ENCODE data around the gene GPC6.
"Not testable (repeated sequence)": the region's sequence is repeated elsewhere in the genome, so short reads cannot be mapped to it uniquely, and the experiment has no call there.

The GPC6 gene

GRCh38 chr13:94339116-94339687 lies 1112.6 kb downstream of the GPC6 start:
- no peak overlapping the region for H3K27ac ChIP-seq
- no peaks in the 10 kb centered on the region for H3K79me2 ChIP-seq (ENCODE audit: insufficient read depth, low read depth)
- H3K27me3 ChIP-seq (ENCODE audit: insufficient read depth, low read depth): no peaks in the 10 kb centered on the region
- H3K4me1 ChIP-seq (ENCODE audit: low read depth, poor library complexity, severe bottlenecking): no peaks in the 10 kb centered on the region
- no peak overlapping the region for H2AFZ ChIP-seq (ENCODE audit: low read depth)
- no peaks in the 10 kb centered on the region for H4K20me1 ChIP-seq (ENCODE audit: insufficient read depth)
- H3K4me3 ChIP-seq (IDR thresholded peaks at IDR 0.05; ENCODE audit: insufficient read depth, low read depth, low read length): no peak overlapping the region
- no peak for TF ChIP-seq CTCF (conservative IDR thresholded peaks at IDR 0.05; ENCODE audit: low read depth, low read length)
- H3K4me2 ChIP-seq: no peak overlapping the region
- H3K9ac ChIP-seq: no peak overlapping the region
- H3K36me3 ChIP-seq (ENCODE audit: insufficient read depth): no peaks in the 10 kb centered on the region

DNA sequence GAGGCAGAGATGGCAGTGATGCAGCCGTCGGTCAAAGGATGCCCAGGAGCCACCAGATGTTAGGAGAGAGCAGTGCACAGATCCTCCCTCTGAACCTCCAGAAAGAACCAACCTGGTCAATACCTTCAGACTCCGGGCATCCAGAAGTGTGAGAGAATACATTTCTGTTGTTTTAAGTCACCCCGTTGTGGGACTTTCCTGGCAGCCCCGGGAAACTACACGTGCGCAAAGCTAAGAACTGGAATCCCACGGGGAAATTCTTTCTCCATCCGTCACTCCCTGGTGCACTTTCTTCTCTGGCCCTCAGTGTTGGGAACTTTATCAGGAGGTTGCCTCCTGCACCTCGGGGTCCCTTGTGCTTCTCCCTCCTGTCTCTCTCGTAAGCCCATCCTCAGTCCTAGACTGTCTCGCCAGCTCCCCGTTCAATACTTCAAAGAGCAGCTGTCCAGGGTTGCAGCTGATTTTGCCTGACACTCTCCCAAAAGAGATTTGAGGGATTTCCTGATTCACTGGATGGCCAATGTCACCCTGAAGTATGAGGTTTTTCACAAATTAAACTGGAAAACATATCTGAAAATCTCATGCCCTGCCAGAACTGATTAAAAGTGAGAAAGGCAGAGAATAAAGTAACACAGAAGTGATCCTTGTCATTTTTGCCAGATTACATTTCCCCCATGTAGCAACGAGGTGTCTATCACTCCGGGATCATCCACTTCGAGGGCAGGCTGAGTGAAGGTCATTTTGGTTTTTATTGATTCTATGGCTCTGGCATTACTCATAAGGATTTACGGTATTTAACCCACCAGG lies 1116.0 kb downstream of the GPC6 start:
- no peaks in the 10 kb centered on the region for H3K4me1 ChIP-seq (ENCODE audit: low read depth, poor library complexity, severe bottlenecking)
- no peaks in the 10 kb centered on the region for H3K79me2 ChIP-seq (ENCODE audit: insufficient read depth, low read depth)
- no peaks in the 10 kb centered on the region for H3K36me3 ChIP-seq (ENCODE audit: insufficient read depth)
- no peaks in the 10 kb centered on the region for H4K20me1 ChIP-seq (ENCODE audit: insufficient read depth)
- TF ChIP-seq CTCF (conservative IDR thresholded peaks at IDR 0.05; ENCODE audit: low read depth, low read length): no peak
- no peak overlapping the region for H3K27ac ChIP-seq
- H3K4me3 ChIP-seq (IDR thresholded peaks at IDR 0.05; ENCODE audit: insufficient read depth, low read depth, low read length): no peak overlapping the region
- H3K9ac ChIP-seq: no peak overlapping the region
- no peak overlapping the region for H3K4me2 ChIP-seq
- H2AFZ ChIP-seq (ENCODE audit: low read depth): no peak overlapping the region
- H3K27me3 ChIP-seq (ENCODE audit: insufficient read depth, low read depth): no peaks in the 10 kb centered on the region

DNA sequence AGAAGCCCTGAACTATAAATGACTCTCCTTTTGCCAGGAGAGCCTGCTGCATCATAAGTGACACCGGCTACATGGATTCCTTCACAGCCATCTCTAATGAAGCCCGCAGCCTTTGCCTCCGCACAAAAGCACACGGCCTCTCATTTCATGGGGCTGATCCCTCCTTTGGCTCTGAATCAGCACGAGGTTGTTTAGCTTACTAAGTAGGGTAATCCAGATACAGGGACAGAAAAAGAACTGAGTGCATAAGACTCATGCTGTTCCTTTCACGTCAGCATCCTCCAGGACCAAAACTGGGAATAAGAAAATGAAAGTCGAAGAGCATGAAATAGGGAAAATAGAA lies 1116.6 kb downstream of the GPC6 start:
- H3K27ac ChIP-seq: no peak overlapping the region
- no peak overlapping the region for H3K4me3 ChIP-seq (IDR thresholded peaks at IDR 0.05; ENCODE audit: insufficient read depth, low read depth, low read length)
- H2AFZ ChIP-seq (ENCODE audit: low read depth): no peak overlapping the region
- H3K4me2 ChIP-seq: no peak overlapping the region
- no peak for TF ChIP-seq CTCF (conservative IDR thresholded peaks at IDR 0.05; ENCODE audit: low read depth, low read length)
- H3K79me2 ChIP-seq (ENCODE audit: insufficient read depth, low read depth): no peaks in the 10 kb centered on the region
- no peaks in the 10 kb centered on the region for H3K36me3 ChIP-seq (ENCODE audit: insufficient read depth)
- no peaks in the 10 kb centered on the region for H3K27me3 ChIP-seq (ENCODE audit: insufficient read depth, low read depth)
- no peaks in the 10 kb centered on the region for H4K20me1 ChIP-seq (ENCODE audit: insufficient read depth)
- H3K4me1 ChIP-seq (ENCODE audit: low read depth, poor library complexity, severe bottlenecking): no peaks in the 10 kb centered on the region
- H3K9ac ChIP-seq: no peak overlapping the region

DNA sequence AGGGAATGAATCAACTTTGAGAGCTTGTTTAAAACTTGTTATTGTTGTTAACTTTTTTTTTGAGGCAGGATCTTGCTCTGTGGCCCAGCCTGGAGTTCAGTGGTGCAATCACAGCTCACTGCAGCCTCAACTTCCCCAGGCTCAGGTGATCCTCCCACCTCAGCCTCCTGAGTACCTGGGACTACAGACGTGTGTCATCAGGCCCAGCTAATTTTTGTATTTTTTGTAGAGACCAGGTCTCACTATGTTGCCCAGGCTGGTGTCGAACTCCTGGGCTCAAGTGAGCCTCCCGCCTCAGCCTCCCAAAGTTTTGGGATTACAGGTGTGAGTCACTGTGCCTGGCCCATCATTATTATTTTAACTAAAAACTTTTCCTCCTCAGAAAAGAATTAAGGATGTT lies 1117.1 kb downstream of the GPC6 start:
- H3K27ac ChIP-seq; H3K9ac ChIP-seq; H3K4me2 ChIP-seq; H3K36me3 ChIP-seq (ENCODE audit: insufficient read depth); H3K4me3 ChIP-seq (IDR thresholded peaks at IDR 0.05; ENCODE audit: insufficient read depth, low read depth, low read length); H3K4me1 ChIP-seq (ENCODE audit: low read depth, poor library complexity, severe bottlenecking); H3K79me2 ChIP-seq (ENCODE audit: insufficient read depth, low read depth); H4K20me1 ChIP-seq (ENCODE audit: insufficient read depth); H2AFZ ChIP-seq (ENCODE audit: low read depth); H3K27me3 ChIP-seq (ENCODE audit: insufficient read depth, low read depth): not testable (repeated sequence)

- no peak overlapping the region for H3K9ac ChIP-seq
- no peaks in the 10 kb centered on the region for H3K4me1 ChIP-seq (ENCODE audit: low read depth, poor library complexity, severe bottlenecking)
- no peaks in the 10 kb centered on the region for H3K27me3 ChIP-seq (ENCODE audit: insufficient read depth, low read depth)
- H2AFZ ChIP-seq (ENCODE audit: low read depth): no peak overlapping the region
- no peak overlapping the region for H3K4me2 ChIP-seq
- H4K20me1 ChIP-seq (ENCODE audit: insufficient read depth): no peaks in the 10 kb centered on the region
- no peaks in the 10 kb centered on the region for H3K79me2 ChIP-seq (ENCODE audit: insufficient read depth, low read depth)
- no peak overlapping the region for H3K27ac ChIP-seq
- no peak for TF ChIP-seq CTCF (conservative IDR thresholded peaks at IDR 0.05; ENCODE audit: low read depth, low read length)
- H3K36me3 ChIP-seq (ENCODE audit: insufficient read depth): no peaks in the 10 kb centered on the region
- no peak overlapping the region for H3K4me3 ChIP-seq (IDR thresholded peaks at IDR 0.05; ENCODE audit: insufficient read depth, low read depth, low read length)
Measured at GRCh38 chr13:94344126-94344818, 1117.7 kb downstream of the GPC6 start.
